ENCODE data around the gene CGNL1.

CGNL1 gene

GRCh38 chr15:57388464-57388863 is 12.2 kb downstream of the CGNL1 start:
- no peak for DNase-seq

GRCh38 chr15:57389991-57390390 is 13.7 kb downstream of the CGNL1 start:
- DNase-seq: no peak

- DNase-seq: no peak
Observed at GRCh38 chr15:57390583-57390982, 14.3 kb downstream of the CGNL1 start.

- DNase-seq: no peak
Observed at GRCh38 chr15:57391537-57391936, 15.2 kb downstream of the CGNL1 start.

- no peak for DNase-seq
Observed at GRCh38 chr15:57393061-57393460, 16.8 kb downstream of the CGNL1 start.

GRCh38 chr15:57395292-57395691 is 19.0 kb downstream of the CGNL1 start:
- DNase-seq: no peak

- no peak for DNase-seq
Observed at GRCh38 chr15:57398336-57398735, 22.0 kb downstream of the CGNL1 start.

- no peak for DNase-seq
Observed at GRCh38 chr15:57401546-57401945, 25.2 kb downstream of the CGNL1 start.

GRCh38 chr15:57403017-57403416 is 26.7 kb downstream of the CGNL1 start:
- no peak for DNase-seq

- no peak for DNase-seq
Observed at GRCh38 chr15:57403566-57404325, 27.4 kb downstream of the CGNL1 start.

GRCh38 chr15:57405133-57405532 is 28.8 kb downstream of the CGNL1 start:
- no peak for DNase-seq

- DNase-seq: no peak
Observed at GRCh38 chr15:57406062-57406772, 29.9 kb downstream of the CGNL1 start.

GRCh38 chr15:57410373-57410772 is 34.1 kb downstream of the CGNL1 start:
- DNase-seq: no peak

GRCh38 chr15:57411945-57412768 is 35.9 kb downstream of the CGNL1 start:
- DNase-seq: no peak

- DNase-seq: no peak
Observed at GRCh38 chr15:57415602-57416001, 39.3 kb downstream of the CGNL1 start.

- no peak for DNase-seq
Observed at GRCh38 chr15:57418635-57419034, 42.3 kb downstream of the CGNL1 start.

- DNase-seq: no peak
Observed at GRCh38 chr15:57419335-57419734, 43.0 kb downstream of the CGNL1 start.

GRCh38 chr15:57421110-57421509 is 44.8 kb downstream of the CGNL1 start:
- DNase-seq: no peak

- DNase-seq: no peak
Observed at GRCh38 chr15:57421551-57421950, 45.2 kb downstream of the CGNL1 start.

- no peak for DNase-seq
Observed at GRCh38 chr15:57422113-57422754, 45.9 kb downstream of the CGNL1 start.

GRCh38 chr15:57423599-57424140 is 47.4 kb downstream of the CGNL1 start:
- no peak for DNase-seq

- no peak for DNase-seq
Observed at GRCh38 chr15:57424628-57425405, 48.5 kb downstream of the CGNL1 start.

All from NCI-H526 treated with DMSO at 0.1 percent for 48 hours (cell line).